Ishikawa (cell line): ENCODE measurements around the gene AGO1.

ENCODE experiments used
- CEBPB ChIP-seq: IDR thresholded peaks from 2 replicates; pipeline ENCODE4 v1.6.1; 2012
- CREB1 ChIP-seq: IDR thresholded peaks from 2 replicates; pipeline ENCODE4 v1.6.1; 2012; ENCODE audit warnings: low read depth
- EGR1 ChIP-seq: IDR thresholded peaks from 2 replicates; pipeline ENCODE4 v1.6.1; 2012
- RAD21 ChIP-seq: IDR thresholded peaks from 2 replicates; pipeline ENCODE4 v1.6.1; 2012; ENCODE audit warnings: low read depth
- YY1 ChIP-seq: IDR thresholded peaks from 2 replicates; pipeline ENCODE4 v1.6.1; 2012; ENCODE audit warnings: low read depth
- TF ChIP-seq, protein P1 (sequence below): IDR thresholded peaks from 2 replicates; pipeline ENCODE4 v1.6.1; 2012; ENCODE audit warnings: low read depth, mild to moderate bottlenecking

- TF ChIP-seq CEBPB (no peak), YY1 (no peak), RAD21 (no peak), CREB1 (no peak), EGR1 (no peak)
- TF ChIP-seq, protein P1, sequence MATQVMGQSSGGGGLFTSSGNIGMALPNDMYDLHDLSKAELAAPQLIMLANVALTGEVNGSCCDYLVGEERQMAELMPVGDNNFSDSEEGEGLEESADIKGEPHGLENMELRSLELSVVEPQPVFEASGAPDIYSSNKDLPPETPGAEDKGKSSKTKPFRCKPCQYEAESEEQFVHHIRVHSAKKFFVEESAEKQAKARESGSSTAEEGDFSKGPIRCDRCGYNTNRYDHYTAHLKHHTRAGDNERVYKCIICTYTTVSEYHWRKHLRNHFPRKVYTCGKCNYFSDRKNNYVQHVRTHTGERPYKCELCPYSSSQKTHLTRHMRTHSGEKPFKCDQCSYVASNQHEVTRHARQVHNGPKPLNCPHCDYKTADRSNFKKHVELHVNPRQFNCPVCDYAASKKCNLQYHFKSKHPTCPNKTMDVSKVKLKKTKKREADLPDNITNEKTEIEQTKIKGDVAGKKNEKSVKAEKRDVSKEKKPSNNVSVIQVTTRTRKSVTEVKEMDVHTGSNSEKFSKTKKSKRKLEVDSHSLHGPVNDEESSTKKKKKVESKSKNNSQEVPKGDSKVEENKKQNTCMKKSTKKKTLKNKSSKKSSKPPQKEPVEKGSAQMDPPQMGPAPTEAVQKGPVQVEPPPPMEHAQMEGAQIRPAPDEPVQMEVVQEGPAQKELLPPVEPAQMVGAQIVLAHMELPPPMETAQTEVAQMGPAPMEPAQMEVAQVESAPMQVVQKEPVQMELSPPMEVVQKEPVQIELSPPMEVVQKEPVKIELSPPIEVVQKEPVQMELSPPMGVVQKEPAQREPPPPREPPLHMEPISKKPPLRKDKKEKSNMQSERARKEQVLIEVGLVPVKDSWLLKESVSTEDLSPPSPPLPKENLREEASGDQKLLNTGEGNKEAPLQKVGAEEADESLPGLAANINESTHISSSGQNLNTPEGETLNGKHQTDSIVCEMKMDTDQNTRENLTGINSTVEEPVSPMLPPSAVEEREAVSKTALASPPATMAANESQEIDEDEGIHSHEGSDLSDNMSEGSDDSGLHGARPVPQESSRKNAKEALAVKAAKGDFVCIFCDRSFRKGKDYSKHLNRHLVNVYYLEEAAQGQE, result no peak
These were observed 52.7 kb downstream of the AGO1 start for GRCh38 chr1:35935442-35936388.
